Gastrocnemius medialis (tissue), 4 donors: Measurements from ENCODE around the gene TIAM2.
"Not testable (repeated sequence)": the region's sequence is repeated elsewhere in the genome, so short reads cannot be mapped to it uniquely, and the experiment has no call there.

Experiments used
- POLR2A ChIP-seq, 2 donors: fragments of 450-650 bp; IDR thresholded peaks; one replicate each; pipeline ENCODE4 v1.6.1; 2017; ENCODE audit warnings: antibody characterized with exemption in 2 of 2, mild to moderate bottlenecking in 2 of 2, moderate library complexity in 2 of 2
- TF ChIP-seq, protein P1 (sequence below), 5 experiments: fragments of 450-650 bp in 3 of 5; fragments of 200-600 bp in 2 of 5; sonication (generic) in 2 of 5; IDR thresholded peaks in 4 of 5; conservative IDR thresholded peaks in 1 of 5; 1 replicate in 4 of 5; 2 replicates in 1 of 5; pipeline ENCODE4 v1.5.1; 2016 to 2019; ENCODE audit warnings: antibody characterized with exemption in 5 of 5, mild to moderate bottlenecking in 3 of 5, moderate library complexity in 3 of 5

DNA sequence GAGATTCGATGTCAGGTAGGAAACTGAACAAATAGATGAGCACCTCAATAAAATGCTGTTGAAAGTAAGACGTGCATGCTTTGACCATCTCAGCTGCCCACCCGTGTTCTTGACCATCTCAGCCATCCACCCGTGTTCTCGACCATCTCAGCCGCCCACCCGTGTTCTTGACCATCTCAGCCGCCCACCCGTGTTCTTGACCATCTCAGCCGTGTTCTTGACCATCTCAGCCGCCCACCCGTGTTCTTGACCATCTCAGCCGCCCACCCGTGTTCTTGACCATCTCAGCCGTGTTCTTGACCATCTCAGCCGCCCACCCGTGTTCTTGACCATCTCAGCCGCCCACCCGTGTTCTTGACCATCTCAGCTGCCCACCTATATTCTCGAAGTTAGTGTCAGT lies 223.6 kb downstream of the TIAM2 start:
- TF ChIP-seq, protein P1, sequence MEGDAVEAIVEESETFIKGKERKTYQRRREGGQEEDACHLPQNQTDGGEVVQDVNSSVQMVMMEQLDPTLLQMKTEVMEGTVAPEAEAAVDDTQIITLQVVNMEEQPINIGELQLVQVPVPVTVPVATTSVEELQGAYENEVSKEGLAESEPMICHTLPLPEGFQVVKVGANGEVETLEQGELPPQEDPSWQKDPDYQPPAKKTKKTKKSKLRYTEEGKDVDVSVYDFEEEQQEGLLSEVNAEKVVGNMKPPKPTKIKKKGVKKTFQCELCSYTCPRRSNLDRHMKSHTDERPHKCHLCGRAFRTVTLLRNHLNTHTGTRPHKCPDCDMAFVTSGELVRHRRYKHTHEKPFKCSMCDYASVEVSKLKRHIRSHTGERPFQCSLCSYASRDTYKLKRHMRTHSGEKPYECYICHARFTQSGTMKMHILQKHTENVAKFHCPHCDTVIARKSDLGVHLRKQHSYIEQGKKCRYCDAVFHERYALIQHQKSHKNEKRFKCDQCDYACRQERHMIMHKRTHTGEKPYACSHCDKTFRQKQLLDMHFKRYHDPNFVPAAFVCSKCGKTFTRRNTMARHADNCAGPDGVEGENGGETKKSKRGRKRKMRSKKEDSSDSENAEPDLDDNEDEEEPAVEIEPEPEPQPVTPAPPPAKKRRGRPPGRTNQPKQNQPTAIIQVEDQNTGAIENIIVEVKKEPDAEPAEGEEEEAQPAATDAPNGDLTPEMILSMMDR (IDR thresholded peaks at IDR 0.05 in 4 of 5, conservative IDR thresholded peaks at IDR 0.05 in 1 of 5), result not testable (repeated sequence)
- not testable (repeated sequence) for TF ChIP-seq POLR2A (IDR thresholded peaks at IDR 0.05)
